Uterus (tissue), 4 donors: ENCODE results near the gene ABCG4. TPM values are rescaled to one million over a fixed set of nuclear protein-coding genes. Genes with fewer than 3 reads are reported as not detected.
"Not testable (repeated sequence)": the region's sequence is repeated elsewhere in the genome, so short reads cannot be mapped to it uniquely, and the experiment has no call there.

Experiments used
- DNase-seq, 2 donors: peaks; one replicate each; pipeline ENCODE4 v3.0.0-alpha.2; 2019 to 2020
- H3K27ac ChIP-seq, 2 donors: fragments of 200-600 bp; sonication (generic); 1 replicate in 1 of 2; 2 replicates in 1 of 2; pipeline ENCODE4 v1.5.1; 2016 to 2018
- H3K27me3 ChIP-seq, 2 donors: fragments of 200-600 bp; sonication (generic); one replicate each; pipeline ENCODE4 v1.5.1; 2018 to 2019; ENCODE audit warnings: control low read depth in 1 of 2
- H3K36me3 ChIP-seq, 2 donors: fragments of 200-600 bp; sonication (generic); one replicate each; pipeline ENCODE4 v1.5.1; 2019; ENCODE audit warnings: control low read depth in 1 of 2
- H3K4me1 ChIP-seq, 2 donors: fragments of 200-600 bp; sonication (generic); one replicate each; pipeline ENCODE4 v1.5.1; 2018 to 2019; ENCODE audit warnings: control low read depth in 1 of 2
- H3K4me3 ChIP-seq, 2 donors: fragments of 200-600 bp; sonication (generic); 1 replicate in 1 of 2; 2 replicates in 1 of 2; pipeline ENCODE4 v1.5.1; 2018 to 2019; ENCODE audit warnings: mild to moderate bottlenecking in 1 of 2
- H3K9me3 ChIP-seq, 2 donors: fragments of 200-600 bp; sonication (generic); one replicate each; pipeline ENCODE4 v1.5.1; 2019; ENCODE audit warnings: control low read depth in 1 of 2
- CTCF ChIP-seq, 4 experiments: fragments of 200-600 bp in 2 of 4; fragments of 450-650 bp in 2 of 4; sonication (generic) in 2 of 4; IDR thresholded peaks; one replicate each; pipeline ENCODE4 v1.5.1; 2016 to 2019; ENCODE audit warnings: antibody characterized with exemption in 4 of 4, mild to moderate bottlenecking in 2 of 4, moderate library complexity in 1 of 4
- POLR2A ChIP-seq, 2 donors: fragments of 450-650 bp; IDR thresholded peaks; one replicate each; pipeline ENCODE4 v1.6.1; 2016; ENCODE audit warnings: antibody characterized with exemption in 2 of 2, mild to moderate bottlenecking in 1 of 2, moderate library complexity in 1 of 2
- intact Hi-C: fragments of 100-400 bp; cut with DNase I; formaldehyde crosslinking; loops from one replicate; pipeline ENCODE4 v1.15.1; 2023; ENCODE audit warnings: low total_unique reads
- total RNA-seq, 4 donors: library from RNA; depleted of rRNA in 3 of 4; stranded (reverse); fragments of >200 nt in 3 of 4; gene quantifications; one replicate each; pipeline versions ENCODE4 v1.1.0 to v1.2.4, GENCODE V29; 2014 to 2023
- donor health status: DM: yes; HTN: yes; CAD: no.

Gene ABCG4
- total RNA-seq, 4 donors from 2014 or later: 0.55 to 2.7 TPM; not detected in 2

DNA sequence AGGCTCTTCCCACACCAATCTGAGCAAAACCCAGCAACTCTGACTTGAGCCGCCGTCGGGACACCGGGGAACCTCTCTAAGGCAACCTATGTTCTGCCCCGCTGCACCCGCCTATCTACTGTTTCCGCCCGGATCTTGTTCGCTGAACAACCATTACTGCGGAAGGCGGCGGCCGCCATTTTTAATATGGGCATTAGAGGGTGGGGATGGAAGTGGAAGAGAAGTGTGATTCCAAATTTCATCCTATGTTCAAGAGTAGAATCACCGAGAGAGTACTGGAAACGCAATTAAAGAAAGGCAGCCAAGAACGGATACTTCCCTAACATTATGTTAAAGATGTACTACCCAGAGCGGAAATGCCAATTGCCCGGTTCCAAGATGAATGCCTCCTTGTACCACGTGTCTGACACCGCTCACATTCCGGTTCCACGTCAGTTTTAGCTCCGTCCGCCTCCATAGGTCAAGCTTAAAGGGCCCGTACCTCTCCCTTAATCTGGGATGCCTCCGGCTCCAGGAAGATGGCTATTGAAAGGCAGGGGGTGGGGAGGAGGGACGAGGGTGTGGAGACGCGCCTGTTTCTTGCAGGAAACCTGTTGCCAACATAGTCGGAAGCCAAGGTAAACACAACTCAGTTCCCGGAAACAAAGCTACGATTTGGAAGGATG, 47.0 kb upstream of the ABCG4 start, which contains the start of gene DPAGT1:
Gene DPAGT1, minus strand, starts transcription at position 95 of the 665 bp plus-strand sequence. CDS start 198 bp downstream, outside the sequence.
- intact Hi-C loops: no loop called here
- no peaks in the 10 kb centered on the region for H3K27me3 ChIP-seq

DNA sequence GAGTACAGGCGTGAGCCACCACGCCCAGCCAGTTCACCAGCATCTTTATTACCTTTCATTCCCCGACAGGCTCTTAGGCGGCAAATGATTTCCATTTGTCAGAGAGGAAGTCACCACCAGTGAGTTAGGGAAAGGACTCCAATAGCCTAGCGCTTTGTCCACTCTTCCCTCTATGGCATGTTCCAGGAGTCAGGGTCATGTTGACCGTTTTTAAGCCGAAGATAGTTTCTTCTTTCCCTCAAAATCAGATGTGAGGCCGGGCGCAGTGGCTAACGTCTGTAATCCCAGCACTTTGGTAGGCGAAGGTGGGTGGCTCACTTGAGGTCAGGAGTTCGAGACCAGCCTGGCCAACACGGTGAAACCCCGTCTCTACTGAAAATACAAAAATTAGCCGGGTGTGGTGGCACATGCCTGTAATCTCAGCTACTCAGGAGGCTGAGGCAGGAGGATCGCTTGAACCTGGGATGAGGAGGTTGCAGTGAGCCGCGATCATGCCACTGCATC, 45.6 kb upstream of the ABCG4 start:
- H3K4me3 ChIP-seq: peak overlapping the region; percentile 63 to 86
- H3K9me3 ChIP-seq, DNase-seq, H3K27me3 ChIP-seq, H3K36me3 ChIP-seq, intact Hi-C loops: not testable (repeated sequence)
- H3K27ac ChIP-seq: peak overlapping the region; percentile 92 to 97
- H3K4me1 ChIP-seq: peaks cover 0 to 17% of the 10 kb centered on the region in 2 donors

More for the DNA sequence above, 47.0 kb upstream of the ABCG4 start, which contains the start of gene DPAGT1:
- peak within 1 kb of the TSS; percentile 63 to 86 for H3K4me3 ChIP-seq
- H3K4me1 ChIP-seq: peaks cover 0 to 17% of the 10 kb centered on the region in 2 donors
- no peak for TF ChIP-seq CTCF (IDR thresholded peaks at IDR 0.05)
- peak in 1 of 2 donors; percentile 40 for TF ChIP-seq POLR2A (IDR thresholded peaks at IDR 0.05)
- H3K27ac ChIP-seq: peak within 1 kb of the TSS; percentile 92 to 97
- peak; percentile 88 to 95 for DNase-seq
- no peaks in the 10 kb centered on the region for H3K36me3 ChIP-seq
- H3K9me3 ChIP-seq: no peaks in the 10 kb centered on the region

DNA sequence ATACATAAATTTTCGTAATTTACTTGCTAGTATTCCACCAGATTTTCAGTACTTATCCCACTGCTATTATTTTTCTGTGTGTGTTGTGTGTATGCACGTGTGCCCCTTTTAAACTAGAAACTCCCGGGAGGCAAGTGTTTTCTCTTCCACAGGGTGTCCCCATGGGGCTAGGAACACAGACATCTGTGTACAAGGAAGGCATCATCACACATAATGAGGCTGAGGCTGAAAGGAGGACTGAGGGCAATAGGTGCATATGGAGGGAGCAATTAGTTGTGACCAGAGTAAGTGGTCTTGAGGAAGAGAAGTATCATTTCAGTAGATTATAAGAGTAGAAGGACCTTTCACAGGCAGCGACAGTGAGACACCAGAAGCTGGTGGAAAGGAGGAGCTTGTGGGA, 45.1 kb upstream of the ABCG4 start:
- H3K9me3 ChIP-seq: no peaks in the 10 kb centered on the region
- H3K36me3 ChIP-seq: no peaks in the 10 kb centered on the region
- intact Hi-C loops: no loop called here
- H3K27me3 ChIP-seq: no peaks in the 10 kb centered on the region
- TF ChIP-seq POLR2A (IDR thresholded peaks at IDR 0.05) (no peak), CTCF (IDR thresholded peaks at IDR 0.05) (no peak)
- DNase-seq: no peak
- no peak overlapping the region for H3K4me3 ChIP-seq
- peaks cover 0 to 17% of the 10 kb centered on the region in 2 donors for H3K4me1 ChIP-seq
- H3K27ac ChIP-seq: peak overlapping the region in 1 of 2 donors; percentile 92

DNA sequence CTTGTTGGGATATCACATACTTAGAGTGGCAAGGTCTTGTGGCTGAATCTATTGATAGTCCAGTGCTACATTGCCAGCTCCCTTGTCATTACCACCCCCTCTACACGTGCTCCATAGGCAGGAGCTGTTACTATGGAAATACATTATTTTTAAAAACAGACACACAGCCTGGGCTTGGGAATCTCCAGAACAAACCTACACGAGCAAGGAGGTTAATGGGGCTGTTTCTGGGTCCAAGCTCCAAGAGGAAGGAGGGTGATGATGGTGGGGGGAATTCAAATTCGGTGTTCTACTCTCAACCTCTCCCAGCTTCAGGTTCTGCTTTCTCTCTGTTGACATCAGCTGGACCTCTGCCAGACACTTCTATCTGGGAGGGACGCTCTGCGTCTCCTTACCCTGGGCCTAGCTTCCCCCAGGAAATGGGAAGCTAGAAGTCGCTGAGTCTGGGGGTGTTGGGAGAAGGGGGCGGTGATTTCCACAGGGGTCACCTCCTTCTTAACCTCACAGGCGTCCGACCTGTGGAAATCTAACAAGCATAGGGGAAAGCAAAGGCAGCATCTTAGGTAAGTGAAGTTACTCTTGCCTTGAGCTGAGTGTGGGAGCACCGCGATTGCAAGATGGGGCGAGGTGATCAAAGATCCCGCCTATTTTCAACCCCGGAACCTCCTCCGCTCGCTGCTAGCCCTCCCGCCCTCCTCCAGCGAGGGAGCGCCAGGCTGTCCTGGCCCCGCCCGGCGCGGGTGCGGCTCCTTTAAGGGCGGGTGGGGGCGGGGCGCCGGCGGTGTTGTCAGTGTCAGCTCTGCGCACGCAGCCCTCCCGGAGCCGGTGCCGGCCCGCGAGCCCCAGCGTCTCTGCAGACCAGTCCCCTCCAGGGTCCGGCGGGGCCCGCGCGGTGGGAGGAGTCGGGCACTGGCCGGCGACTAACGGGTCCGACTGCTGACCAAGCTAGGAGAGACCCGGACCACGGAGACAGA, 42.0 kb upstream of the ABCG4 start, which contains the start of gene C2CD2L:
Gene C2CD2L, plus strand, starts transcription at position 781 of the 974 bp plus-strand sequence. CDS start 398 bp downstream, outside the sequence.
- H3K4me3 ChIP-seq: peak within 1 kb of the TSS; percentile 47 to 96
- H3K9me3 ChIP-seq: no peaks in the 10 kb centered on the region
- intact Hi-C loops: no loop called here
- peak within 1 kb of the TSS; percentile 80 to 85 for H3K27ac ChIP-seq
- peaks cover 0 to 4% of the 10 kb centered on the region in 2 donors for H3K4me1 ChIP-seq
- DNase-seq: peak; percentile 88 to 92
- H3K27me3 ChIP-seq: no peaks in the 10 kb centered on the region
- no peaks in the 10 kb centered on the region for H3K36me3 ChIP-seq
- TF ChIP-seq POLR2A (IDR thresholded peaks at IDR 0.05) (peak; percentile 10 to 48), CTCF (IDR thresholded peaks at IDR 0.05) (peak in 1 of 4 experiments; percentile 5)

- H3K27ac ChIP-seq: peak overlapping the region; percentile 80 to 85
- no peaks in the 10 kb centered on the region for H3K9me3 ChIP-seq
- no peaks in the 10 kb centered on the region for H3K36me3 ChIP-seq
- intact Hi-C loops: no loop called here
- peaks cover 0 to 4% of the 10 kb centered on the region in 2 donors for H3K4me1 ChIP-seq
- TF ChIP-seq POLR2A (IDR thresholded peaks at IDR 0.05) (no peak), CTCF (IDR thresholded peaks at IDR 0.05) (no peak)
- peak overlapping the region; percentile 47 to 96 for H3K4me3 ChIP-seq
- DNase-seq: no peak
- no peaks in the 10 kb centered on the region for H3K27me3 ChIP-seq
These were observed 41.2 kb upstream of the ABCG4 start for GRCh38 chr11:119107538-119108145.
